Measurements from ENCODE around the gene MLN. TPM values are rescaled to one million over a fixed set of nuclear protein-coding genes. Genes with fewer than 3 reads are reported as not detected.

The MLN gene
- polyA plus RNA-seq (2012; rRNA removed): not detected in 2 replicates
- not detected in 2 replicates for polyA plus RNA-seq (2012; cell fraction: cytosol; rRNA removed)
- polyA plus RNA-seq (2012; cell fraction: nucleus; rRNA removed): not detected in 2 replicates

- Histone ChIP-seq H3K4me1 (ENCODE audit: control insufficient read depth in 1 of 2, insufficient read depth in 2 of 2, low read depth in 1 of 2, low read length in 1 of 2) (peaks cover 0 to 29% of the 10 kb centered on the region in 2 experiments; a peak in 1 of 4 replicates), H3F3A (replicated peaks; ENCODE audit: insufficient read depth) (no peaks in the 10 kb centered on the region), H2AFZ (ENCODE audit: low read depth) (no peak within 1 kb of the TSS), H3K9me2 (no peaks in the 10 kb centered on the region), H3K9me3 (no peaks in the 10 kb centered on the region), H3K4me2 (no peak within 1 kb of the TSS), H3K27me3 (ENCODE audit: insufficient read depth) (peaks cover 15% of the 10 kb centered on the region; the same call in 1 of the 2 replicates), H3K79me2 (ENCODE audit: insufficient read depth) (no peaks in the 10 kb centered on the region), H4K20me1 (ENCODE audit: insufficient read depth) (no peaks in the 10 kb centered on the region), H3K27ac (ENCODE audit: low read depth in 2 of 2, low read length in 1 of 2) (no peak within 1 kb of the TSS), H3K9ac (no peak within 1 kb of the TSS), H3K4me3 (ENCODE audit: low read depth in 2 of 2, low read length in 1 of 2) (no peak within 1 kb of the TSS), H3K36me3 (replicated peaks in 1 of 2; ENCODE audit: control insufficient read depth in 1 of 2, insufficient read depth in 2 of 2, low read length in 1 of 2) (no peaks in the 10 kb centered on the region)
- ChIA-PET POLR2A (no interaction called here), CTCF (interaction anchor here (1.0 kb wide), 1 partner anchor 25 kb away, joined by 3 read pairs; no protein-coding TSS in a partner anchor)
- no peak for DNase-seq
- TF ChIP-seq ELF1 (IDR thresholded peaks at IDR 0.05): no peak
- 84% methylated on average over 5 of the region's 14 CpGs for whole genome bisulfite sequencing (ENCODE audit: low lambda C conversion rate)
Observed at GRCh38 chr6:33803571-33804053, at the start of gene MLN. MLN (minus strand) TSS chr6:33804003; CDS start chr6:33801163, 2,840 bp downstream.

DNA sequence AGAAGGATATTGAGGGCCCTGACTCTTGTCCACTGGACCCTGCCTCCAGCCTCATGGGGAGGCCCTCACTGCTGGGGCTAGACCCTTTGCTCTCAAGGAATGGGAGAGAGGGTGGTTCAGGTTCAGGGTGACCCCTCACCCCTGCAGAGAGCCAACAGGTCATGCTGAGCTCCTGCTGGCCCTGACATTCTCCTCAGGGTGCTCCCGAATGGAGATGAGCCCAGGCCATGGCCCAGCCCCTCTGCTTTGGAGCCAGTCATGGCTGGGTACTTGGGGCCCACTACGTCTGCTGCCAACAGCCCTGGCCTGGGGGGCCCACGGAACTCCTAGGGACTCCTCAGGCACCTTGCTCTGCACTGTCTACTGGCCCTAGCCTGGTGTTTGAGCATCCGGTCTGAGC is 49.2 kb upstream of the MLN start:
- Histone ChIP-seq H3K9me3 (no peaks in the 10 kb centered on the region), H3K27me3 (ENCODE audit: insufficient read depth) (no peaks in the 10 kb centered on the region), H4K20me1 (ENCODE audit: insufficient read depth) (no peaks in the 10 kb centered on the region), H3K9ac (no peak overlapping the region), H3K36me3 (replicated peaks in 1 of 2; ENCODE audit: control insufficient read depth in 1 of 2, insufficient read depth in 2 of 2, low read length in 1 of 2) (no peaks in the 10 kb centered on the region), H3K79me2 (ENCODE audit: insufficient read depth) (no peaks in the 10 kb centered on the region), H3K9me2 (no peaks in the 10 kb centered on the region), H2AFZ (ENCODE audit: low read depth) (no peak overlapping the region), H3K27ac (ENCODE audit: low read depth in 2 of 2, low read length in 1 of 2) (no peak overlapping the region), H3K4me2 (no peak overlapping the region), H3K4me3 (ENCODE audit: low read depth in 2 of 2, low read length in 1 of 2) (no peak overlapping the region), H3F3A (replicated peaks; ENCODE audit: insufficient read depth) (no peaks in the 10 kb centered on the region), H3K4me1 (ENCODE audit: control insufficient read depth in 1 of 2, insufficient read depth in 2 of 2, low read depth in 1 of 2, low read length in 1 of 2) (peaks cover 0 to 7% of the 10 kb centered on the region in 2 experiments; a peak in 1 of 4 replicates)
- ChIA-PET POLR2A (no interaction called here), CTCF (interaction anchor here (1.0 to 1.1 kb wide), 2 partner anchors 82 to 202 kb away, joined by 3 read pairs; no protein-coding TSS in a partner anchor)
- DNase-seq: no peak
- TF ChIP-seq REST (IDR thresholded peaks at IDR 0.05; ENCODE audit: low read depth, low read length) (no peak), IRF3 (IDR thresholded peaks at IDR 0.05; ENCODE audit: low read depth, low read length) (no peak), RCOR1 (IDR thresholded peaks at IDR 0.05; ENCODE audit: low read length) (no peak), RAD21 (IDR thresholded peaks at IDR 0.05; ENCODE audit: low read length) (no peak), POLR2AphosphoS5 (IDR thresholded peaks at IDR 0.05; ENCODE audit: low read depth, low read length) (no peak), GATA2 (CRISPR knock-in tag; IDR thresholded peaks at IDR 0.05) (no peak), TEAD4 (IDR thresholded peaks at IDR 0.05; ENCODE audit: borderline replicate concordance, insufficient read depth) (no peak), JUND (IDR thresholded peaks at IDR 0.05) (no peak), YY1 (IDR thresholded peaks at IDR 0.05; ENCODE audit: low read depth) (no peak), MAX (IDR thresholded peaks at IDR 0.05; ENCODE audit: low read depth) (no peak), MEF2A (IDR thresholded peaks at IDR 0.05; ENCODE audit: borderline replicate concordance, low read depth) (no peak), SIN3A (IDR thresholded peaks at IDR 0.05; ENCODE audit: borderline replicate concordance, low read depth, low read length) (no peak), NRF1 (IDR thresholded peaks at IDR 0.05; ENCODE audit: low read depth, low read length) (no peak), SMC3 (IDR thresholded peaks at IDR 0.05; ENCODE audit: low read depth, low read length) (no peak), FOSL2 (IDR thresholded peaks at IDR 0.05; ENCODE audit: borderline replicate concordance, low read depth) (no peak), GABPA (IDR thresholded peaks at IDR 0.05; ENCODE audit: low read depth) (no peak), TAF1 (IDR thresholded peaks at IDR 0.05; ENCODE audit: borderline replicate concordance, low read depth, low read length) (no peak)
- TF ChIP-seq, protein P1, sequence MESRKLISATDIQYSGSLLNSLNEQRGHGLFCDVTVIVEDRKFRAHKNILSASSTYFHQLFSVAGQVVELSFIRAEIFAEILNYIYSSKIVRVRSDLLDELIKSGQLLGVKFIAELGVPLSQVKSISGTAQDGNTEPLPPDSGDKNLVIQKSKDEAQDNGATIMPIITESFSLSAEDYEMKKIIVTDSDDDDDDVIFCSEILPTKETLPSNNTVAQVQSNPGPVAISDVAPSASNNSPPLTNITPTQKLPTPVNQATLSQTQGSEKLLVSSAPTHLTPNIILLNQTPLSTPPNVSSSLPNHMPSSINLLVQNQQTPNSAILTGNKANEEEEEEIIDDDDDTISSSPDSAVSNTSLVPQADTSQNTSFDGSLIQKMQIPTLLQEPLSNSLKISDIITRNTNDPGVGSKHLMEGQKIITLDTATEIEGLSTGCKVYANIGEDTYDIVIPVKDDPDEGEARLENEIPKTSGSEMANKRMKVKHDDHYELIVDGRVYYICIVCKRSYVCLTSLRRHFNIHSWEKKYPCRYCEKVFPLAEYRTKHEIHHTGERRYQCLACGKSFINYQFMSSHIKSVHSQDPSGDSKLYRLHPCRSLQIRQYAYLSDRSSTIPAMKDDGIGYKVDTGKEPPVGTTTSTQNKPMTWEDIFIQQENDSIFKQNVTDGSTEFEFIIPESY (IDR thresholded peaks at IDR 0.05; ENCODE audit: borderline replicate concordance, low read depth): no peak
- TF ChIP-seq, protein P2, sequence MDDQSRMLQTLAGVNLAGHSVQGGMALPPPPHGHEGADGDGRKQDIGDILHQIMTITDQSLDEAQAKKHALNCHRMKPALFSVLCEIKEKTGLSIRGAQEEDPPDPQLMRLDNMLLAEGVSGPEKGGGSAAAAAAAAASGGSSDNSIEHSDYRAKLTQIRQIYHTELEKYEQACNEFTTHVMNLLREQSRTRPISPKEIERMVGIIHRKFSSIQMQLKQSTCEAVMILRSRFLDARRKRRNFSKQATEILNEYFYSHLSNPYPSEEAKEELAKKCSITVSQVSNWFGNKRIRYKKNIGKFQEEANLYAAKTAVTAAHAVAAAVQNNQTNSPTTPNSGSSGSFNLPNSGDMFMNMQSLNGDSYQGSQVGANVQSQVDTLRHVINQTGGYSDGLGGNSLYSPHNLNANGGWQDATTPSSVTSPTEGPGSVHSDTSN (IDR thresholded peaks at IDR 0.05): no peak
- 50% methylated on average over 2 of the region's 4 CpGs for WGBS (ENCODE audit: low lambda C conversion rate)

All from SK-N-SH (cell line).